ENCODE measurements around the gene LIMD2.

Gene LIMD2

GRCh38 chr17:63701456-63701820, 1.5 kb upstream of the LIMD2 start:
- no peak for DNase-seq (ENCODE audit: low read depth in 2 of 2)

- DNase-seq (ENCODE audit: low read depth in 2 of 2): peak; percentile 36 to 38
Observed at GRCh38 chr17:63700528-63701455, 867 bp upstream of the LIMD2 start.

GRCh38 chr17:63698886-63699637, 863 bp downstream of the LIMD2 start:
- DNase-seq (ENCODE audit: low read depth in 2 of 2): peak; percentile 74 to 80

- DNase-seq (ENCODE audit: low read depth in 2 of 2): no peak
Observed at GRCh38 chr17:63698381-63698885, 1.5 kb downstream of the LIMD2 start.

- DNase-seq (ENCODE audit: low read depth in 2 of 2): peak; percentile 65 to 69
Observed at GRCh38 chr17:63697341-63698286, 2.3 kb downstream of the LIMD2 start.

GRCh38 chr17:63696381-63696961, 3.5 kb downstream of the LIMD2 start:
- no peak for DNase-seq (ENCODE audit: low read depth in 2 of 2)

GRCh38 chr17:63695889-63696288, 4.0 kb downstream of the LIMD2 start:
- DNase-seq (ENCODE audit: low read depth in 2 of 2): no peak

- no peak for DNase-seq (ENCODE audit: low read depth in 2 of 2)
Observed at GRCh38 chr17:63694950-63695773, 4.8 kb downstream of the LIMD2 start.

GRCh38 chr17:63694229-63694949, 5.5 kb downstream of the LIMD2 start:
- DNase-seq (ENCODE audit: low read depth in 2 of 2): no peak

GRCh38 chr17:63693411-63694113, 6.4 kb downstream of the LIMD2 start:
- DNase-seq (ENCODE audit: low read depth in 2 of 2): no peak

GRCh38 chr17:63692195-63692816, 7.6 kb downstream of the LIMD2 start:
- no peak for DNase-seq (ENCODE audit: low read depth in 2 of 2)

GRCh38 chr17:63689479-63689878, 10.4 kb downstream of the LIMD2 start:
- DNase-seq (ENCODE audit: low read depth in 2 of 2): no peak

- DNase-seq (ENCODE audit: low read depth in 2 of 2): peak in 1 of 2 donors; percentile 29
Observed at GRCh38 chr17:63688396-63689020, 11.4 kb downstream of the LIMD2 start.

- no peak for DNase-seq (ENCODE audit: low read depth in 2 of 2)
Observed at GRCh38 chr17:63686138-63686685, 13.7 kb downstream of the LIMD2 start.

- DNase-seq (ENCODE audit: low read depth in 2 of 2): no peak
Observed at GRCh38 chr17:63685578-63685977, 14.3 kb downstream of the LIMD2 start.

- DNase-seq (ENCODE audit: low read depth in 2 of 2): no peak
Observed at GRCh38 chr17:63685041-63685440, 14.9 kb downstream of the LIMD2 start.

- no peak for DNase-seq (ENCODE audit: low read depth in 2 of 2)
Observed at GRCh38 chr17:63682981-63683380, 16.9 kb downstream of the LIMD2 start.

GRCh38 chr17:63682441-63682840, 17.5 kb downstream of the LIMD2 start:
- no peak for DNase-seq (ENCODE audit: low read depth in 2 of 2)
